Measurements from ENCODE around the gene EMILIN2.
"Not testable (repeated sequence)": the region's sequence is repeated elsewhere in the genome, so short reads cannot be mapped to it uniquely, and the experiment has no call there.

EMILIN2 gene

DNA sequence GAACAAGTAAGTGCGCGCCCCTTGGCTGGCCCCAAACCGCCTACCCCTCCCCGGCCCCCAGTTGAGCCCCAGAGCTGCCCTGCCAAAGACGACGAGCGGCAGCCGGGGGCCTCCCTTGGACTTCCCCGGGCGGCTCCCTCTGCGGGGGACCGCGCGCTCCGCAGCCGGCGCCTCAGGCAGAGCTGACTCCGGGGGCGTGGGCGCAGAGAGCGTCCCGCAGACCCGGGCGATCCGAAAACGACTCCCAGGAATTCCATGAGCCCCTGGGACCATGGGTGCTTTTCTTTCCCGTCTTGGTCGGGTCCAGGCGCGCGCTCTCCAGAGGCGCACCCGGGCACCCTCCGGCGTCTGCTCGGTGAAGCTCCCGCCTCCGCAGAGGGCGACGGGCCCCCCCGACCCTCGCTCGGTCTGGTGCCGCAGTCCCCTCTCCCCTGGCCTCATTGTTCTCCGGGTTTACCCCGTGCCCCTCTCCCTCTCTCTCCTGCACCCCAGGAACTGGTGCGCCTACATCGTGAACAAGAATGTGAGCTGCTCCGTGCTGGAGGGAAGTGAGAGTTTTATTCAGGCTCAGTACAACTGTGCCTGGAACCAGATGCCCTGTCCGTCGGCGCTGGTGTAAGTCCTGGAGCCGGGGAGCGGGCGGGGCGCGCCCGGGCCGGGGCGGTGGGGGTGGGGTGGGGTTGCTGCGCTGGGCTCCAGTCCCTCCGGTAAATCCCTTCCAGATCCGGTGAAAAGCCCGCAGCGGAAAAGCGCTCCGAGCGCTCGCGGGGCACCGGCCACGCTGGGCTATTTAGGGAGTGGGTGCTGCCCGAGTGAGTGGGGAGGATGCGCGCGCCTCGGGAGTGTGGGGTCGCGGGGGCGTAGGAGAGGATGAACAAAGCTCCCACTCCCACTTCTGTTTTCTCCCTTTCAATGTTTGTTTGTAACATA is 776 bp downstream of the EMILIN2 start:
- FAIRE-seq = no peak

DNA sequence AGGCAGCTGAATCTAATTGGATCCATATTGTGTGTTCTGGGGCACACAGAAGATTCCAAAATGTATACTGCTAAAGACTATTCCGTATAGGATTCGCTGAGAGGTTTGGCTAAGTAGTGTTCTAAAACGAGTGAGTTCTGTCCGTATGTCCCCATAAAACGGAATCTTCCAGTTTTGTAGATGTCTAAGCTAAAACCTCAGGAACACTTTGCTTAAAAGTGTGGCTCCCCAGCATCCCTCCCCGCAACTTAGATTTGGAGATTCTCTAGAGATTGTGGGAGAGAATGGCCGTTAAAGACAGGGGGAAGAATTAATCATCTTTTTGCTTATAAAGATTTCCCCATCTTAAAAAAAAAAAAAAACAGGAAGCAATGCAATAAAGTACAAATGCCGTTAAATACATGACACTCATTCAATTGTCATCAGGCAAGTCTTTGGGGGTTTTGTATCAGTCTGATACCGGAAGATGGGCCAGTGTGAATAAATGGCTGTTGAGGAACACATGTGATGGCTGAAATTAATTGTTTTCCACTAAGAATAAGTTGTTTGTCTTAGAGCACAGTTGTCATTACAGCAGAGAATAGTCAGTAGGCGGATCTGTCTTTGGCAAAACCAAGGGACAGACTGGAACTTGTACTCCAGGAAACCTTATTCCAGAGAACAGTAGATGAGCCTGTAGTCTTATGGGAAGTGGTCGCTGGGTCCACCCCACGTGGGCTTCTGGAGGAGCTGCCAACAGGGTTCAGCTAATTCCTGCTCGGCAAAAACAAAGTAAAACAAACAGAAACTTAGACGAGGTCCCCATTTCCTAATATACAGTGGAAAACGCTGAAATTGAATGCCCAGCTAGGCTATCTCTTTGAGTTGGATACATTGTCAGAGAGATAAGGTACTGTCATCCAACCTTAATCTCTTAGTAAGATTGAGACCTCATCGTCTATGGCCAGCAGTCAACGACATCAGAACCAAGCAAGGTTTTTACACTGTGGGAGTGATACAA is 1.7 kb downstream of the EMILIN2 start:
- no peak for FAIRE-seq

DNA sequence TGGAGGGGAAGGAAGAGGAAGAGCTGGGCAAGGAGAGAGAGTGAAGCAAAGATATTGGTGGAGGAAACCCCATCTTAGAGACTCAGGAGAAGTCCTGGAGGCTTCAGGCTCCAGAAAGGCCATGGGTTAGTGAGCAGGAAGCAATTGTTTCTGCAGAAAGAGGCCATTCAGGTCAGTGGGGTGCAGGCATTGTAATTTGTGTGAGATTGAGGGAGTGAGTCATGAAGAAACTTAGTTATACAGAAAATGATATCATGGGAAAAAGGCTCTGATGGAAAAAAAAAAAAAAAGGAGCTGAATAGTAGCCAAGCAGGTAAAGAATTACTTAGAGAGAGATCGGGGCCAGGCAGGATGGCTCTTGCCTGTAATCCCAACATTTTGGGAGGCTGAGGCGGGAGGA is 4.0 kb downstream of the EMILIN2 start:
- no peak for FAIRE-seq

DNA sequence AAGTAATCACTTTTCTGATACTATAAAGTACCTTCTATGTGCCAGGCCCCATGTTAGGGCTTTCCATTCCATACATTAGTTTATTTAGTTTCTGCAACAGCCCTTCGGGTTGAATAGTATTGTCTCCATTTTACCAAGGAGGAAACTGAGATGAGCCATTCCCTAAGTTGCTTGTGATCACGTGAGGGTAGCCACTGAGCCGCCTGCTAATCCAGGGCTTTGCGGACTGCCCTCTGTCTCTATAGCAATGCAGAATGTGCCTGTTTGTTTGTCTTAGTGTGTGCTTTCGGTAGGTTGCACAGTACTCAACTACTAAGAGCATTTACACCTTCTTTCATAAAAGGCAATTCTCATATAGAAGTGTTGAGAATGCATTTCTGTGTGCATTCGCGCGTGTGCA is 5.0 kb downstream of the EMILIN2 start:
- FAIRE-seq = no peak

DNA sequence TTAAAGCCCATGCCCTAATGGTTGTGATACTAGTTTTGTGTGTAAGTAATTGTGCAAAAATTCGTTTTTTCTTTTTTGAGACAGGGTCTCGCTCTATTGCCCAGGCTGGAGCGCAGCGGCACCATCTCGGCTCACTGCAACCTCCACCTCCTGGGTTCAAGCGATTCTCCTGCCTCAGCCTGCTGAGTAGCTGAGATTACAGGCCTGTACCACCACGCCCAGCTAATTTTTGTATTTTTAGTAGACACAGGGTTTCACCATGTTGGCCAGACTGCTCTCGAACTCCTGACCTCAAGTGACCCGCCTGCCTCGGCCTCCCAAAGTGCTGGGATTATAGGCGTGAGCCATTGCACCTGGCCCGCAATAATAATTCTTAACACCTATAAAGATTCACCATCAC is 5.7 kb downstream of the EMILIN2 start:
- FAIRE-seq = not testable (repeated sequence)

DNA sequence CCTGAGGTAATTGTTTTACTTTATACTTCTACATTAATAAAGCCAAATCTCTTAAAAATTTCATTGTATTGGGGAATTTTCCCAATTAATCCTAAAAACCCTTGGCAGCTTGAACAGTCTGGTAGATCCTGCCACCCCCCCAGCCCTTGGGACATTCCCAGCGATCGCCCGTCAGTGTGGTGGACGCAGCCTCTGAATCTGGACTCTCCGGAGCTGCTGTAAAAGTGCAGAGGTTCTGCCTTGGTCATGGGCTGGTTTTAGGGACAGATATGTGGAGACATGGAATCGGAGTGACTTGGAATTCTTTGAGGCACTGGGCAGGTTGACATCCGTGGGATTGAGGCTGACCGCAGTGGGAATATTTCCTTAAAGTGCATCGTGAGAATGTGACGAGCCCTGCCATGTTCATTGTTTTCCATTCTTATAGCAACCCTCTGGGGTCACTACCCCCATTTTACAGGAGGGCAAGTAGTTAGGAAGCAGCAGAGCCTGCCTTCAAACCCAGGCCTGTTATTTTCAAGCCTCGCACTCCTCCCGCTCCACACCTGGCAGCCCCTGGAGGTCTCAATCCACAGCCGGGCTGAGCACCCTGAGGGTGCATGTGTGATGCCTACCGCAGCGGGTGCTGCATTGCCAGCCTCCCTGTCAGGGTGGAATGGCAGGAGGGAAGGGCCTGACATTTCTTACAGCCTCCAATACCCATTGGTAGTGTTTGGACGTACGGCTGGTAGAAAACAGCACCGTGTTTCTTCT is 6.5 kb downstream of the EMILIN2 start:
- FAIRE-seq = no peak

DNA sequence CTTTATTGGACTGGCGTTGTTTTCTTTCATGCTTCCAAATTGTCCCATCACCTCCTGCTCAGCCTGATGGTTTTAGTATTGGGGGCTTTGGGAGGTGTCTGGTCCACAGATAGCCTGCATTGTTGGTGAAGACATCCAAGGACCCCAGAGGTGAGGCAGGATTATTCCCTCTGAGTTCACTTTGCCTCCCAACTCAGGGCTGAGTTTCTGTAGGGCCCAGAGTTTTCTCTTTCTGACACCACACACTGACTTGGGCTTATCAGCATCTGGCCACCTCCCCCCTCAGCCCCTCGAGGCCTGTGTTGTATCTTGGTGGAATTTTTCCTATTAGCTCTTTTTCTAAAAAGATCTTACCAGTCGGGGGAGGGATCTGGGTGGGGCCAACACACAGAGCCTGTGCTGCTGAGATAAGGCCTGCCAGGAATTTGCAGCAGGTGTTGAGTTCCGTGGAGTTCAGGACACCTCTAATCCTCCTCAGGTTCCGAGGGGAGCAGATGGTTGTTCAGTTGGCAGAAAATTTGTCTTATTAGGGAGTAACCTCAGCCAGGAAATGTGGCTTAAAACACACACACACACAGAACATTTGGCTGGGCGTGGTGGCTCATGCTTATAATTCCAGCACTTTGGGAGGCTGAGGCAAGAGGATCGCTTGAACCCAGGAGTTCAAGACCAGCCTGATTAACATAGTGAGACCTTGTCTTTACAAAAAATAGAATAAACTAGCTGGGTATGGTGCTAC is 7.3 kb downstream of the EMILIN2 start:
- no peak for FAIRE-seq

DNA sequence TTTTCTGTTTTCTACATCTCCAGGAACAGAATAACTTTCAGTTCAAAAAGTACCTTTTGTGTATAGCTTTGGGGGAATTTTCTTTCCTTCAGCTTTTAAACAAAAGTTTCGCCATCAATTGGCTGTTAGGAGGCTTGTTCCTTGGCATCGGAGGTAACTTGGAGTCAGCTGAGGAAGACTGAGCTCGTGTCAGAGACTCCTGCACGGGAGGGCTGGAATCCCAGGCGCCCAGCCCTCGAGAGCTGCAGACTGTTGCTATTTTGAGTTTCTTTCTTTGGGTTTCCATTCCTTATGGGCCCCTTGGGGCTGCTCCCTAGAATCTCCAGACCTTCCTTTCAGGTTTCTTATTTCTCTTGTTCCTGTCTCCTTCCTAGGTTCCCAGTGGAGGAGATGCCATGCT is 8.1 kb downstream of the EMILIN2 start:
- no peak for FAIRE-seq

DNA sequence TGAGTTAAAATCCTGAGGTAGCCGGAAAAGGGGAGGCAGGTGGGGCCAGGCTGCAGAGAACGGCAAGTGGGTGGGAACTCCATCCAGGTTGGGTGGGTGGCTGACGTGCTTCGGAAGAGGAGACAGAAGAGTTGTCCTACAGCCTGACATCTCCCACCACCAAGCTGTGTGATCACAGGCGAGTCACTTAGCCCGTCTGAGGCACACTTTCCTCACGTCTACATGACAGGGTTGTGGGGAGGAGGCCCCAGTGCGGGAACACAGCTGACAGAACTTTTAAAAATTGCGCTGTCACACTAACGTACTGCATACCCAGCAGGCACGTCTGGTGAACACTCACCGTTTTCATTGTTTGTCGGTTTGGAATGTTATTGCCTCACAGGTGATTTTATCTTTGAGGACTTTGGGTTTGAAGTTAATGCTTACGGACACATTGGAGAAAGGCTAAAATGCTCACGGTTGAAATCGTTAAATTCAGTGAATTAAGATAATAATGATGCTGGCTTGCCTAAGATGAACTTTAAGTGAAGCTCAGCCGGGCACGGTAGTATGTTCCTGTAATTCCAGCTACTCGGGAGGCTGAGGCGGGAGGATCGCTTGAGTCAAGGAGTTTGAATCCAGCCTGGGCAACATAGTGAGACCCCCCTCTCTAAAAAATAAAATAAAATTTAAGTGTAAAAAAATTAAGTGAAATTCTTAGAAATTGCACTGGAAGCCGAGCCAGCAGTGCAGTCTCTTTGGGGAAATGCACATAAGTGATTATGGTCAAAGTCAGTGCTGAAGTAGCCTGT is 8.9 kb downstream of the EMILIN2 start:
- FAIRE-seq = no peak

DNA sequence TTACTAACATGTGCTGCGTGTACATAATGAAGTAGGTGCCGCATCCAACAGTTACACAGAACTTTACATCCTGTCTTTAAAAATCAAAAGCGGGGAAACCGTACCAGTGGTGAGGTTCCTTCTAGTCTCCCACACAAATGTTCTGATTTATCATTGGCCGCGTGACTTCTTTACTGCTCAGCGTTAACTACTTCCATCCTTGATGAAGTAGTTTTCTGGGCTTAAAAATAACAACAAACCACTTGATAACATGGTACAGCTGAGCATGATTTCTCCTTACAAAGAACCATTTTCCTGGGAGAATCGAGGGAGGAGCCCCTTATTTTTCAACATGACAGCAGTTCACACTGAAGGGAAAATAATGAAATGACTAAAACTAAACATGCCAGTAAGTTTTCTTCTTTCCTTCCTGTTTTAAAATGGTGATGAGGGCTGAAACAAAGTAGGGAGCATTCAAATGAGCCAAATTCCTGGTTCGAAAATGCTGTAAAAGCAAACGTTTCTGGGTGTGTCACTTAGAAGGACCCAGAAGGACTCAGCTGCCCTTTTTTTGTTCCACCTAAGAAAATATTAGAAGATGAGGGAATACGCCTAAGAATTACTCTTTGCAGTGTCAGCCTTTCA is 9.9 kb downstream of the EMILIN2 start:
- no peak for FAIRE-seq

DNA sequence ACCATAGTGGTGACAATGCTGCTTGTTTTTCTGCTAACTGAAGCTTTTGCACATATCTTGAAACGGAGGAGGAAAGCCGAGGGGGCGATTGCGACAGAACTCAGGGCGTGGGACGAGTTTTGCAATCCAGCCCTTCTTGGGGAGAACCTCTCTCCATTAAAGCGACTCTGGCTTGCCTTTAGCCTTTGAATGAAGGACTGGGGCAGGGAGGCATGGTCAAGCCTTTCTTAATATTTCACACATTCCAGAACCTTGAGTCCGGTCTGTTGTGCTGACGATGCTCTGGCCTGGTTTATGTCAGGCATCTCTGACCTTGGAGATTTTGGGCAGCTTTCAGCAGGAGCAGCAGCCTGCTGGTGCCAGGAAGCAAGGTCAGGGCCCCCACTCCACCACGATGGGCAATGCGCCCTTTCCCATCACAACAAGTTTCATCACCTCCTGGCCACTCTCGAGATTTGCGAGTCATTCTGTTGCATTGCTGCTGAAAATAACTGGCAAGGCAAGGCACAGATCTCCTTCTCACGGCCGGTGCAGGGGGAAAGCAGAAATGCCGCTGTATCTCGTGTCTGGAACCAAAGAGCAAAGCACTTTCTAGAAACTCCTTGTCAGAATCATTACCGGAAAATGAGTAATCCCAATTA is 10.8 kb downstream of the EMILIN2 start:
- no peak for FAIRE-seq

DNA sequence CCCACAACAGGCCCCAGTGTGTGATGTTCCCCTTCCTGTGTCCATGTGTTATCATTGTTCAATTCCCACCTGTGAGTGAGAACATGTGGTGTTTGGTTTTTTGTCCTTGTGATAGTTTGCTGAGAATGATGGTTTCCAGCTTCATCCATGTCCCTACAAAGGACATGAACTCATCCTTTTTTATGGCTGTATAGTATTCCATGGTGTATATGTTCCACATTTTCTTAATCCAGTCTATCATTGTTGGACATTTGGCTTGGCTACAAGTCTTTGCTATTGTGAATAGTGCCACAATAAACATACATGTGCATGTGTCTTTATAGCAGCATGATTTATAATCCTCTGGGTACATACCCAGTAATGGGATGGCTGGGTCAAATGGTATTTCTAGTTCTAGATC is 13.6 kb downstream of the EMILIN2 start:
- not testable (repeated sequence) for FAIRE-seq

DNA sequence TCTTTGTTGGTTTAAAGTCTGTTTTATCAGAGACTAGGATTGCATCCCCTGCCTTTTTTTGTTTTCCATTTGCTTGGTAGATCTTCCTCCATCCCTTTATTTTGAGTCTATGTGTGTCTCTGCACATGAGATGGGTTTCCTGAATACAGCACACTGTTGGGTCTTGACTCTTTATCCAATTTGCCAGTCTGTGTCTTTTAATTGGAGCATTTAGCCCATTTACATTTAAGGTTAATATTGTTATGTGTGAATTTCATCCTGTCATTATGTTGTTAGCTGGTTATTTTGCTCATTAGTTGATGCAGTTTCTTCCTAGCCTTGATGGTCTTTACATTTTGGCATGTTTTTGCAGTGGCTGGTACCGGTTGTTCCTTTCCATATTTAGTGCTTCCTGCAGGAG is 17.2 kb downstream of the EMILIN2 start:
- not testable (repeated sequence) for FAIRE-seq

DNA sequence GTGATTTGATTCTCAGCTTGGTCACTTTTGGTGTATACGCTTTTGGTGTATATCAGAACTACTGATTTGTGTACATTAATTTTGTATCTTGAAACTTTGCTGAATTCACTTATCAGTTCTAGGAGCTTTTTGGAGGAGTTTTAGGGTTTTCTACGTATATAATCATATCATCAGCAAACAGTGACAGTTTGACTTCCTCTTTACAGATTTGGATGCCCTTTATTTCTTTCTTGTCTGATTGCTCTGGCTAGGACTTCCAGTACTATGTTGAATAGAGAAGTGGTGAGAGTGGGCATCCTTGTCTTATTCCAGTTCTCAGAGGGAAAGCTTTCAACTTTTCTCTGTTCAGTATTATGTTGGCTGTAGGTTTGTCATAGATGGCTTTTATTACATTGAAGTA is 19.7 kb downstream of the EMILIN2 start:
- not testable (repeated sequence) for FAIRE-seq

DNA sequence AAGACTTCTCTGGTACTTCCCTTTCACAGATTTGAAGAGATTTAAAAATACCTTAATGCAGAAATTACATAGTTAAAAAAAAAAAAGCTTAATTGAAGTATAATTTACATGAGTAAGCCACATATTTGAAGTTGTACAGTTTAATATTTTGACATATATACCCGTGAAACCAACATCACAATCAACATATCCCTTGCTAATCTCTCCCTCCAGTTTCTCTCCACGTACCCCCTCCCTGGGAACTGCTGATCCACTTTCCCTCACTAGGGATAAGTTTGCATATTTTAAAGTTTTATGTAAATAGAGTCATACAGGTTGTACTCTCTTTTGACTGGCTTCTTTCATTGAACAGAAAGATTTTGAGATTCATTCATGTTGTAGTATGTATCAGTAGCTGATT is 22.4 kb downstream of the EMILIN2 start:
- no peak for FAIRE-seq

DNA sequence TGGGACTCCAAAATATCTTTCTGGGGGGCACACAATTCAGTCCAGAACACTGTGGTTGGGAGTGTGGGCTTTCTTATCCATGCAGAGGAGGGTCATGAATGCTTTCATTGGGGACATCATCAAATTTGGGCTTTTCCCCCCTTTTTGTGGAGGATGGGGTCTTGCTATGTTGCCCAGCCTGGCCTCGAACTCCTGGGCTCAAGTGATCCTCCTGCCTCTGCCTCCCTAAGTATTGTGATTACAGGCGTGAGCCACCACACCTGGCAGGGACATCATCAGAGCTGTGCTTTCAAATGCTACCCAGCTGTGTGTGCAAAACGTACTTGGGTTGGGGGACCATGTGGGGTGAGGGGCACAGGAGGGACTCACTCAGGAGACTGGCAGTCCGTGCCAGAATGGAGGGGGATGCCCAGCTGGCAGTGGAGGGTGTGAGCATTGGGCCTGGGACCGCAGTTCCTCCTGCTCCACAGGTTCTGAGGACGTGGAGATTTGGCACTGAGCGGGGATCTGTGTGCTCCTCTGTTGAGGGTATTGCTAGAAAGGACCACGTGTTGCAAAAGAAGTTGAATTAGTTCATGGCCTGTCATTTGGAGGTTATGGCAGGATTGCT is 24.4 kb downstream of the EMILIN2 start:
- FAIRE-seq = no peak

DNA sequence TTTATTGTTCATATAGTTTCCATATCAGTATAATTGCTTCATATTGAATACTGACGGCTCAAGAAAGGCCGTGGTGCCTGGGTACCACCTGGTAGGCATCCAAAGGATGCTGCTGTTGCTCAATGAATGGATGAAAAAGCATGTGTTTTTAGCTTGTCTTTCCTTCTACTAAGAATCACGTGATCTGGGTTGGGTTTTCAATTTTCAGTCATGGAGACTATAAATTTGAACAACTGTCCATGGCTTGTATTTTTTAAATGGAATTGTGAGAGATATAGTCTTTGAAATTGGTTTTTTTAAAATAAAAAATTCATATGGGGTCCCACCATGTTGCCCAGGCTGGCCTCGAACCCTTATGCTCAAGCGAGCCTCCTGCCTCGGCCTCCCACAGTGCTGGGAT is 25.3 kb downstream of the EMILIN2 start:
- no peak for FAIRE-seq

DNA sequence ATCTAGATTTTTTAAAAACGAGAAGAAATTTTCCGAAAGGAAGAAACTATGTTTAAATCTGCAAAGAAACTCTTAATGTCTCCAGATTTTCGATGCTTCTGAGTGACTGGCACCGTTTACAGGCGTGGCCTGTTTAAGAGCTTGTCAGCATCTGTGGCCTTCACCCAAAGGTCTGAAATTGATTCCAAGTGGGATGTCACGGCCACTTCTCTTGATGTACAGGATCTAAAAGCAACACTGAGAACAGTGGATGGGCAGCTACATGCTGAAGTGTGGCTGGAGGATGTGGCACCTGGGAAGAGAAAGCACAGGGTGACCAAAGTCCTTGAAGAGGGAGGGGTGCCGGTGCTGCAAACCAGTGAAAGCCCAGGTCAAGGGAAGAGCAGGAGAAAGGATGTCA is 28.0 kb downstream of the EMILIN2 start:
- FAIRE-seq = no peak

DNA sequence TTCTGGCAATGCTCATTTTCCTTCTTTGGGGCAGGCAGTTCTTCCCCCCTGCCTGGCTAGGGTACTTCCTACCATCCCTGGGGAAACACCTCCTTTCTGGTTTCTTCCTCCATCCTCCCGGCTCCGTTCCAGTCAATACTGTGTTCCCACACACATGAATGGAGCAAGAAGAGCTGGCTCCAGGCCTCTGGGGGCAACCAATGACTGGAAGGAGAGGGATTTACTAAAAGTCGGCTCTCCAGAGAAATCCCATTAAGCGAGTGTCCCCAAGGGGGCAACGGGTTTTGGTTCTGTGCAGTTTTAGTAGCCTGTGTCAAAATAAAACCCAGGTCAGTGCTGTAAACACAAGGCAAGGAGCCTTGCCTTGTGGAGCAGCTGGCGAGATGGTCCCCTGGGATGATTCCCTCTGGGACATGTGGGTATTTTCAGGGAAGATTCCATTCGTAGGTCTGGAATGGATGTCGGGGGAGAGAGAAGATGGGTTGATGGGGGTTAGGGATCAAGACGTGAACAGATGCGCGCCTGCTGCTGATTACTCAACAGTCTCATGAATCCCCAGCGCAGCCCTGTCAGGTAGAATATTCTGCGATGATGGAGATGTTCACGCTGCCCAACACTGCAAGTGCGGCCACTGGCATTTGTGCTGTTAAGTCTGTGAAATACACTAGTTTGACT is 32.0 kb downstream of the EMILIN2 start:
- FAIRE-seq = no peak
